ENCODE measurements around the gene NUDT4.
A peak's percentile ranks its signal among the peaks of the same experiment; 100 is the strongest.

The NUDT4 gene

DNA sequence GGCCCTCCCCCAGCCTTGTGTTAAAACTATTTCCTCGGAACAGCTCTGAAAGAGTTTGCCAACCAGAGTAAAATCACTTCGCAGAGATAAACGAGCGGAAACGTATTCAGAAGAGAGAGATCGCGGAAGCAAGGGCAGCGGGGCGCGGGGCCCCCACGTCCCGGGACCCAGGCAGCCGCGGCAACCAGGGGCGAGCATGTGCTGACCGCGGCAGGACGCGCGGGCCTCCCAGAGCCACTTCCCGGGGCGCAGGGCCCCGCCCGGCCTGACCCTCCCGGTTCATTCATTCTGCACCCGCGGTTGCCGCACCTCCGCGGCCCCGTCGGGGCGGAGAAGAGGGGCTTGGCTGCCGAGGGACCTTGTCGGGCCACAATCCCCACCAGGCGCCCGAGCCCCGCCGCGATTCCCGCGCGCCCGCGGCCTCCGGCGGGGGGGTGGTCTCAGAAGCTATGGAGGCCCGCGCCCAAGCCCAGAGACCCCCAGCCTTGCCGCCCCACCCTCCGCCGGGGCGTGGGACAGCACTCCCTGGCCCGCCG is 63.4 kb downstream of the NUDT4 start:
- DNase-seq (ENCODE audit: low read depth in 1 of 2, low spot score in 1 of 2) = no peak
- no peak for TF ChIP-seq GABPA (IDR thresholded peaks at IDR 0.05; ENCODE audit: low read depth)
- TF ChIP-seq, protein P1, sequence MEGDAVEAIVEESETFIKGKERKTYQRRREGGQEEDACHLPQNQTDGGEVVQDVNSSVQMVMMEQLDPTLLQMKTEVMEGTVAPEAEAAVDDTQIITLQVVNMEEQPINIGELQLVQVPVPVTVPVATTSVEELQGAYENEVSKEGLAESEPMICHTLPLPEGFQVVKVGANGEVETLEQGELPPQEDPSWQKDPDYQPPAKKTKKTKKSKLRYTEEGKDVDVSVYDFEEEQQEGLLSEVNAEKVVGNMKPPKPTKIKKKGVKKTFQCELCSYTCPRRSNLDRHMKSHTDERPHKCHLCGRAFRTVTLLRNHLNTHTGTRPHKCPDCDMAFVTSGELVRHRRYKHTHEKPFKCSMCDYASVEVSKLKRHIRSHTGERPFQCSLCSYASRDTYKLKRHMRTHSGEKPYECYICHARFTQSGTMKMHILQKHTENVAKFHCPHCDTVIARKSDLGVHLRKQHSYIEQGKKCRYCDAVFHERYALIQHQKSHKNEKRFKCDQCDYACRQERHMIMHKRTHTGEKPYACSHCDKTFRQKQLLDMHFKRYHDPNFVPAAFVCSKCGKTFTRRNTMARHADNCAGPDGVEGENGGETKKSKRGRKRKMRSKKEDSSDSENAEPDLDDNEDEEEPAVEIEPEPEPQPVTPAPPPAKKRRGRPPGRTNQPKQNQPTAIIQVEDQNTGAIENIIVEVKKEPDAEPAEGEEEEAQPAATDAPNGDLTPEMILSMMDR (IDR thresholded peaks at IDR 0.05; ENCODE audit: insufficient read depth, low read length) = no peak
- no peak for TF ChIP-seq POLR2AphosphoS5 (IDR thresholded peaks at IDR 0.05; ENCODE audit: low read depth)
- TF ChIP-seq SPI1 (IDR thresholded peaks at IDR 0.05; ENCODE audit: borderline replicate concordance, low read depth) = no peak
- TF ChIP-seq, protein P2, sequence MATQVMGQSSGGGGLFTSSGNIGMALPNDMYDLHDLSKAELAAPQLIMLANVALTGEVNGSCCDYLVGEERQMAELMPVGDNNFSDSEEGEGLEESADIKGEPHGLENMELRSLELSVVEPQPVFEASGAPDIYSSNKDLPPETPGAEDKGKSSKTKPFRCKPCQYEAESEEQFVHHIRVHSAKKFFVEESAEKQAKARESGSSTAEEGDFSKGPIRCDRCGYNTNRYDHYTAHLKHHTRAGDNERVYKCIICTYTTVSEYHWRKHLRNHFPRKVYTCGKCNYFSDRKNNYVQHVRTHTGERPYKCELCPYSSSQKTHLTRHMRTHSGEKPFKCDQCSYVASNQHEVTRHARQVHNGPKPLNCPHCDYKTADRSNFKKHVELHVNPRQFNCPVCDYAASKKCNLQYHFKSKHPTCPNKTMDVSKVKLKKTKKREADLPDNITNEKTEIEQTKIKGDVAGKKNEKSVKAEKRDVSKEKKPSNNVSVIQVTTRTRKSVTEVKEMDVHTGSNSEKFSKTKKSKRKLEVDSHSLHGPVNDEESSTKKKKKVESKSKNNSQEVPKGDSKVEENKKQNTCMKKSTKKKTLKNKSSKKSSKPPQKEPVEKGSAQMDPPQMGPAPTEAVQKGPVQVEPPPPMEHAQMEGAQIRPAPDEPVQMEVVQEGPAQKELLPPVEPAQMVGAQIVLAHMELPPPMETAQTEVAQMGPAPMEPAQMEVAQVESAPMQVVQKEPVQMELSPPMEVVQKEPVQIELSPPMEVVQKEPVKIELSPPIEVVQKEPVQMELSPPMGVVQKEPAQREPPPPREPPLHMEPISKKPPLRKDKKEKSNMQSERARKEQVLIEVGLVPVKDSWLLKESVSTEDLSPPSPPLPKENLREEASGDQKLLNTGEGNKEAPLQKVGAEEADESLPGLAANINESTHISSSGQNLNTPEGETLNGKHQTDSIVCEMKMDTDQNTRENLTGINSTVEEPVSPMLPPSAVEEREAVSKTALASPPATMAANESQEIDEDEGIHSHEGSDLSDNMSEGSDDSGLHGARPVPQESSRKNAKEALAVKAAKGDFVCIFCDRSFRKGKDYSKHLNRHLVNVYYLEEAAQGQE (IDR thresholded peaks at IDR 0.05; ENCODE audit: insufficient replicate concordance, low read depth) = no peak
- peak overlapping the region; percentile 89 for H3K4me3 ChIP-seq (replicated peaks; ENCODE audit: insufficient read depth, low read length)
- peak overlapping the region; percentile 93 for H3K27ac ChIP-seq (replicated peaks)
- no peaks in the 10 kb centered on the region for H3K27me3 ChIP-seq (ENCODE audit: insufficient read depth, poor library complexity, severe bottlenecking)

DNA sequence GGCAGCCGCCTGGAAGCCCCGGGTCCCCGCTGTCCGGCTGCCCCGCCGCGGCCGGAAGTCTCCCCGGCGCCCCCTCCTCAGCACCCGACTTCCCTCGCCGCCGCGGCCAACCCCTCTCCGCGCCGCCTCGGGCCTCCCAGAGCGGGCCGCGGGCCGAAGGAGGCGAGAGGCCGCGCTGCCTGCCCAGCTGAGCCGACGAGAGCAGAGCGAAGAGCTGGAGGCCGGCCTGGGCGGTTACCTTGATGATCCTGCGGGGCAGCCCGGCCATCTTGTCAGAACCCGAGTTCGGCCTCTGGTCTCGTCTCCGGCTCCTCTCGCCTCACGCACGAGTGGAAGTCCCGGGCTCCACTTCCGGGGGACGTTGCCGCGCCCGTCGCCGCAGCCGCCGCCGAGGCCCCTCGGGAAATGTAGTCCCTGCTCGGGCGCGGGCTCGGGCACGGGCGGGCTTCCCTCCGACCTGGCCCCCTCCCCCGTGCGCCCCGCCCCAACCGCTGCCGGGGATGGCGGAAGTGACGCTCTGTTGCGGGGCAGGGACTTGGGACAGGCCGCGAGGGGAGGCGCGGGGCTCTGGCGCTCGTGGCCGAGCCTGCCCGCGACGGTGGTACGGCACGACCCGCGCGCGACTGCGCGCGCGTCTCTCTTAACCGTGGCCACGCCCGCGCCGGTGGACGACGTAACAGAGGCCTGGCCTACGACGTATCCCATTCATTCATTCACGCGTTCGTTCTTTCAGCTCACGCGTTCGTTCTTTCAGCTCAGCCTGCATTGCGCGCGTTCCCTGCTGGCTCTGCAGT is 64.1 kb downstream of the NUDT4 start, which contains the start of gene UBE2N:
Gene UBE2N, minus strand, starts transcription at position 331 of the 794 bp plus-strand sequence. Its CDS starts 63 bp downstream, at position 268.
- peak; percentile 93 to 96 for DNase-seq (ENCODE audit: low read depth in 1 of 2, low spot score in 1 of 2)
- H3K4me3 ChIP-seq (replicated peaks; ENCODE audit: insufficient read depth, low read length) = peak within 1 kb of the TSS; percentile 89
- peak within 1 kb of the TSS; percentile 93 for H3K27ac ChIP-seq (replicated peaks)
- H3K27me3 ChIP-seq (ENCODE audit: insufficient read depth, poor library complexity, severe bottlenecking) = no peaks in the 10 kb centered on the region
- TF ChIP-seq, protein P2 (IDR thresholded peaks at IDR 0.05; ENCODE audit: insufficient replicate concordance, low read depth) = no peak
- peak; percentile 79 for TF ChIP-seq GABPA (IDR thresholded peaks at IDR 0.05; ENCODE audit: low read depth)
- TF ChIP-seq, protein P1 (IDR thresholded peaks at IDR 0.05; ENCODE audit: insufficient read depth, low read length) = no peak
- peak; percentile 83 for TF ChIP-seq POLR2AphosphoS5 (IDR thresholded peaks at IDR 0.05; ENCODE audit: low read depth)

DNA sequence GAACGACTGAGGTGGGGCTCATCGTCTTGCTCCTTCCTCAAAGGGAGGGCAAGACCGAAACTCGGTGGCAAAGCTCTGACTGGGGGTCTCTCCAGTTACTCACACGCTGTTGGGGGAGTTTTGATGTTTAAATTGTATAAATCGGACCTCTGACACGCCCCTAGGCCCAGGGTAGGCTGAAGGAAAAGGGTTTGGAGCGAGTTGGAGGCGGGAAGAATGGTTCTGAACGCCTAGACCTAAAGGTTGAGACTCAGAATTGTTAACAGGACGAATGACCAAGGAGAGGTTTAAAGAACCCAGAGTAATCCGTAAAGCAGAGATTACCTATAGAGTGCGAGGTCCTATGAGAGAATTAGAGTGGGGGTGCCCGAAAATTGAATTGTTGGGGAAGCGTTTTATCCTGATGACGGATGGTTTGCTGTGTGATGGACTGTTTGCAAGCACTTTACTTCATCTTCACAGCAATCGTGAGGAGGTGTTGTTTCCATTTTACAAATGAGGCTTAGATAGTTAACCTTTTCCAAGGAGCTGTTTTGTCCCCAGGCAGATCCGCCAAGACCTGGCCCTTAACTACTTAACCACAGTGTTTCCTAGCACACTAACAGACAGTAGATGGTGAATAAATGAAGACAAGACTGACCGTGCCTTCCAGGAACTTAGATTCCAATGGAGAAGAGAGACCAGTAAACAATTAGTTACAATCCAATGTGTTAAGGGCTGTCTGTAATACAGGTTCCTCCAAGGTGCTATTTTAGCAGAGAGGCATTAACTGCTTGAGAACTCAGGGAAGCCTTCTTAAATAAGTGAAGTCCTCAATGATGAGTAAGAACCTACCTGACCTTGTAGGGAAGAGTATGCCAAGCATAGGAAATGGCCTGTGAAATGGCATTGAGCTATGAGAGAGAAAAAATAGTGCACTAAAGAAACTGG is 65.0 kb downstream of the NUDT4 start:
- Histone ChIP-seq H3K27ac (replicated peaks) (peak overlapping the region; percentile 93), H3K4me3 (replicated peaks; ENCODE audit: insufficient read depth, low read length) (peak overlapping the region; percentile 89), H3K27me3 (ENCODE audit: insufficient read depth, poor library complexity, severe bottlenecking) (no peaks in the 10 kb centered on the region)
- DNase-seq (ENCODE audit: low read depth in 1 of 2, low spot score in 1 of 2) = no peak
- TF ChIP-seq POLR2AphosphoS5 (IDR thresholded peaks at IDR 0.05; ENCODE audit: low read depth) (no peak), SPI1 (IDR thresholded peaks at IDR 0.05; ENCODE audit: borderline replicate concordance, low read depth) (no peak), GABPA (IDR thresholded peaks at IDR 0.05; ENCODE audit: low read depth) (no peak)
- TF ChIP-seq, protein P1 (IDR thresholded peaks at IDR 0.05; ENCODE audit: insufficient read depth, low read length) = no peak
- TF ChIP-seq, protein P2 (IDR thresholded peaks at IDR 0.05; ENCODE audit: insufficient replicate concordance, low read depth) = no peak
